NCI-H2171 treated with DMSO at 0.1 percent for 48 hours (cell line): ENCODE measurements around the gene PIK3C2B.
"Not testable (repeated sequence)": the region's sequence is repeated elsewhere in the genome, so short reads cannot be mapped to it uniquely, and the experiment has no call there.

Source experiments
- DNase-seq: peaks from one replicate; lab custom pipeline; 2025; lab: John Stamatoyannopoulos, UW

Gene PIK3C2B

GRCh38 chr1:204507317-204508105 lies 12.9 kb upstream of the PIK3C2B start:
- peak; percentile 72 for DNase-seq

- peak; percentile 89 for DNase-seq
These were observed 12.3 kb upstream of the PIK3C2B start for GRCh38 chr1:204506969-204507316.

GRCh38 chr1:204506201-204506968 lies 11.8 kb upstream of the PIK3C2B start:
- peak; percentile 93 for DNase-seq

- DNase-seq: no peak
These were observed 11.1 kb upstream of the PIK3C2B start for GRCh38 chr1:204505674-204506200.

GRCh38 chr1:204503913-204504519 lies 9.4 kb upstream of the PIK3C2B start:
- DNase-seq: no peak

- peak; percentile 91 for DNase-seq
These were observed 8.7 kb upstream of the PIK3C2B start for GRCh38 chr1:204503122-204503912.

GRCh38 chr1:204502241-204502640 lies 7.6 kb upstream of the PIK3C2B start:
- DNase-seq: no peak

GRCh38 chr1:204499511-204500468 lies 5.2 kb upstream of the PIK3C2B start:
- DNase-seq: no peak

GRCh38 chr1:204498981-204499380 lies 4.4 kb upstream of the PIK3C2B start:
- no peak for DNase-seq

- no peak for DNase-seq
These were observed 1.2 kb upstream of the PIK3C2B start for GRCh38 chr1:204495777-204496176.

- DNase-seq: peak; percentile 43
These were observed 611 bp upstream of the PIK3C2B start for GRCh38 chr1:204495078-204495753.

- peak; percentile 69 for DNase-seq
These were observed 673 bp downstream of the PIK3C2B start for GRCh38 chr1:204493984-204494280.

- no peak for DNase-seq
These were observed 1.2 kb downstream of the PIK3C2B start for GRCh38 chr1:204493145-204493983.

GRCh38 chr1:204491655-204492054 lies 3.0 kb downstream of the PIK3C2B start:
- no peak for DNase-seq

- DNase-seq: no peak
These were observed 7.4 kb downstream of the PIK3C2B start for GRCh38 chr1:204487256-204487615.

GRCh38 chr1:204486513-204487255 lies 7.9 kb downstream of the PIK3C2B start:
- DNase-seq: not testable (repeated sequence)

GRCh38 chr1:204483791-204484190 lies 10.8 kb downstream of the PIK3C2B start:
- DNase-seq: no peak

- peak; percentile 68 for DNase-seq
These were observed 14.1 kb downstream of the PIK3C2B start for GRCh38 chr1:204480515-204480914.
